ENCODE data around the gene TANGO2. TPM values are rescaled to one million over a fixed set of nuclear protein-coding genes. Genes with fewer than 3 reads are reported as not detected.

TANGO2 gene
- polyA plus RNA-seq, 1 donor from 2014 or later, result 12.7 TPM

DNA sequence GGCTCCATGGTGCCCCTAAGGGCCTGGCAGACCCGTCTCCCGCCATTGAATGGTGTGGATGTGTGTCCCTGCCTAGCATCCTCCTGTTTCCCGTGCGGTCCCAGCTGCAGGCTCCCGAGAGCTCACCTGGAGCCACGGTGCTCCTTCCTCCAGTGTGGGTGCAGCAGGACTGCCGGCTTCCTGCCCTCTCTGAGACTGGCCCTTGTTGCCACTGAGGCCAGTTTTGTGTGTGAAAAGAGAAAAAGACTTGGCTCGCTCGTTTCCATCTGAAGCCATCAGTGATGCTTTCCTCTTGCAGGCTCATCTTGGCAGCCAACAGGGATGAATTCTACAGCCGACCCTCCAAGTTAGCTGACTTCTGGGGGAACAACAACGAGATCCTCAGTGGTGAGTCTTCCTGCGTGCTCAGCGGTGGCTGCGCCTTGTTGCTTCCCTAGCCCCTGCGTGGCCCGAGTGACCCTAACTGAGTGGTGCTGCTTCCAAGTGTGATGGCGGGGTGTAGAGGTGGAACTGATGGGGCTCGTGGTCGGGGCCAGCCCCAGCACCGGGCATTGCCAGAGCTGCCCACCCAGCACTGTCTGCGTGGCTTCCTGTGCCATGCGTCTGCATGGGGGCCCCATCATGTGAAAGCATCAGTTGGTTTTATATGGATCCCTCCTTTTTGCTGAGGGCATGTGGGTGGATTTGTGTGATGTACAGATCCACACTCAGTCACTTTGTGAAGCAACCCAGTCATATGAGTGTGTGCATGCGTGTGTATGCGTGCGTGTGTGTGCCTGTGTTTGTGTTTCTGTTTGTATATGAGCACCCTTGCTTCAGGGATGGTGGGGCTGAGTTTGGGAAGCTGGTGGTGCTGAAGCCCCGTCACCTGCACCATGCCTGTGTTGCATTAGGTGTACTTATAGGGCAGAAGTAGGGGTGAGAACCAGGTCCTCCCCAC lies 22.4 kb downstream of the TANGO2 start:
- Histone ChIP-seq H2AFZ (ENCODE audit: low read depth, low read length) (no peak overlapping the region), H3K27me3 (ENCODE audit: insufficient read depth, low read depth, low read length) (no peaks in the 10 kb centered on the region), H3K9me2 (ENCODE audit: insufficient read depth, low read length) (no peaks in the 10 kb centered on the region), H3K4me3 (ENCODE audit: low read length) (no peak overlapping the region), H3K36me3 (ENCODE audit: insufficient read depth, low read length) (no peaks in the 10 kb centered on the region), H3K9ac (ENCODE audit: low read length) (no peak overlapping the region), H3K9me3 (ENCODE audit: low read length) (no peaks in the 10 kb centered on the region), H3K27ac (ENCODE audit: low read length) (no peak overlapping the region), H3K79me2 (replicated peaks; ENCODE audit: insufficient read depth, low read length) (no peaks in the 10 kb centered on the region), H3F3A (ENCODE audit: insufficient read depth, low read length, poor library complexity, severe bottlenecking) (no peaks in the 10 kb centered on the region), H3K4me2 (ENCODE audit: low read length) (no peak overlapping the region), H4K20me1 (ENCODE audit: insufficient read depth) (no peaks in the 10 kb centered on the region)
- no peak for TF ChIP-seq TAF1 (IDR thresholded peaks at IDR 0.05; ENCODE audit: low read depth)
- no peak for TF ChIP-seq EP300 (conservative IDR thresholded peaks at IDR 0.05; ENCODE audit: poor library complexity, severe bottlenecking)
- TF ChIP-seq EZH2 (IDR thresholded peaks at IDR 0.05; ENCODE audit: borderline replicate concordance, insufficient read depth, low read length, poor library complexity, severe bottlenecking), result no peak
- no peak for TF ChIP-seq POLR2AphosphoS5 (IDR thresholded peaks at IDR 0.05)
- TF ChIP-seq, protein P1, sequence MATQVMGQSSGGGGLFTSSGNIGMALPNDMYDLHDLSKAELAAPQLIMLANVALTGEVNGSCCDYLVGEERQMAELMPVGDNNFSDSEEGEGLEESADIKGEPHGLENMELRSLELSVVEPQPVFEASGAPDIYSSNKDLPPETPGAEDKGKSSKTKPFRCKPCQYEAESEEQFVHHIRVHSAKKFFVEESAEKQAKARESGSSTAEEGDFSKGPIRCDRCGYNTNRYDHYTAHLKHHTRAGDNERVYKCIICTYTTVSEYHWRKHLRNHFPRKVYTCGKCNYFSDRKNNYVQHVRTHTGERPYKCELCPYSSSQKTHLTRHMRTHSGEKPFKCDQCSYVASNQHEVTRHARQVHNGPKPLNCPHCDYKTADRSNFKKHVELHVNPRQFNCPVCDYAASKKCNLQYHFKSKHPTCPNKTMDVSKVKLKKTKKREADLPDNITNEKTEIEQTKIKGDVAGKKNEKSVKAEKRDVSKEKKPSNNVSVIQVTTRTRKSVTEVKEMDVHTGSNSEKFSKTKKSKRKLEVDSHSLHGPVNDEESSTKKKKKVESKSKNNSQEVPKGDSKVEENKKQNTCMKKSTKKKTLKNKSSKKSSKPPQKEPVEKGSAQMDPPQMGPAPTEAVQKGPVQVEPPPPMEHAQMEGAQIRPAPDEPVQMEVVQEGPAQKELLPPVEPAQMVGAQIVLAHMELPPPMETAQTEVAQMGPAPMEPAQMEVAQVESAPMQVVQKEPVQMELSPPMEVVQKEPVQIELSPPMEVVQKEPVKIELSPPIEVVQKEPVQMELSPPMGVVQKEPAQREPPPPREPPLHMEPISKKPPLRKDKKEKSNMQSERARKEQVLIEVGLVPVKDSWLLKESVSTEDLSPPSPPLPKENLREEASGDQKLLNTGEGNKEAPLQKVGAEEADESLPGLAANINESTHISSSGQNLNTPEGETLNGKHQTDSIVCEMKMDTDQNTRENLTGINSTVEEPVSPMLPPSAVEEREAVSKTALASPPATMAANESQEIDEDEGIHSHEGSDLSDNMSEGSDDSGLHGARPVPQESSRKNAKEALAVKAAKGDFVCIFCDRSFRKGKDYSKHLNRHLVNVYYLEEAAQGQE (IDR thresholded peaks at IDR 0.05; ENCODE audit: borderline replicate concordance), result no peak
- TF ChIP-seq MXI1 (conservative IDR thresholded peaks at IDR 0.05; ENCODE audit: poor library complexity, severe bottlenecking), result no peak
- TF ChIP-seq SMC3 (conservative IDR thresholded peaks at IDR 0.05; ENCODE audit: poor library complexity), result no peak
- no peak for TF ChIP-seq RAD21 (conservative IDR thresholded peaks at IDR 0.05)
- TF ChIP-seq, protein P2, sequence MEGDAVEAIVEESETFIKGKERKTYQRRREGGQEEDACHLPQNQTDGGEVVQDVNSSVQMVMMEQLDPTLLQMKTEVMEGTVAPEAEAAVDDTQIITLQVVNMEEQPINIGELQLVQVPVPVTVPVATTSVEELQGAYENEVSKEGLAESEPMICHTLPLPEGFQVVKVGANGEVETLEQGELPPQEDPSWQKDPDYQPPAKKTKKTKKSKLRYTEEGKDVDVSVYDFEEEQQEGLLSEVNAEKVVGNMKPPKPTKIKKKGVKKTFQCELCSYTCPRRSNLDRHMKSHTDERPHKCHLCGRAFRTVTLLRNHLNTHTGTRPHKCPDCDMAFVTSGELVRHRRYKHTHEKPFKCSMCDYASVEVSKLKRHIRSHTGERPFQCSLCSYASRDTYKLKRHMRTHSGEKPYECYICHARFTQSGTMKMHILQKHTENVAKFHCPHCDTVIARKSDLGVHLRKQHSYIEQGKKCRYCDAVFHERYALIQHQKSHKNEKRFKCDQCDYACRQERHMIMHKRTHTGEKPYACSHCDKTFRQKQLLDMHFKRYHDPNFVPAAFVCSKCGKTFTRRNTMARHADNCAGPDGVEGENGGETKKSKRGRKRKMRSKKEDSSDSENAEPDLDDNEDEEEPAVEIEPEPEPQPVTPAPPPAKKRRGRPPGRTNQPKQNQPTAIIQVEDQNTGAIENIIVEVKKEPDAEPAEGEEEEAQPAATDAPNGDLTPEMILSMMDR (IDR thresholded peaks at IDR 0.05; ENCODE audit: poor library complexity, severe bottlenecking), result no peak

DNA sequence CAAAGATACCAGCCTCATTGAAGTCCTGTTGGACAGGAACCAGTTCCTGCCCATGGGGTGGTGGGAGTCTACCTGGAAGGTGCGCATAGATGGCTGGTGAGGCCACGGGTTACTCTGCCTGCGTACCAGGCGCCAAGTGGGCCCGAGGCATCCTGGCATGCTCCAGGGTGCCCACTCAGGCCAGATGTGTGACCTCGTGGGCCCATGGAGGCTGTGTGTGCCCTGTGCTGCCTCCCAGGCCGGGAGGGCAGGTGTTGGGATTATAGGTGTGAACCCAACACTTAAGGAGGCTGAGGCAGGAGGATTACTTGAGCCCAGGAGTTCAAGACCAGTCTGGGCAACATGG lies 23.1 kb downstream of the TANGO2 start:
- no peak overlapping the region for H2AFZ ChIP-seq (ENCODE audit: low read depth, low read length)
- H3K36me3 ChIP-seq (ENCODE audit: insufficient read depth, low read length), result no peaks in the 10 kb centered on the region
- H3K9me2 ChIP-seq (ENCODE audit: insufficient read depth, low read length), result no peaks in the 10 kb centered on the region
- H3K4me2 ChIP-seq (ENCODE audit: low read length), result no peak overlapping the region
- TF ChIP-seq EZH2 (IDR thresholded peaks at IDR 0.05; ENCODE audit: borderline replicate concordance, insufficient read depth, low read length, poor library complexity, severe bottlenecking) (no peak), RAD21 (conservative IDR thresholded peaks at IDR 0.05) (no peak), POLR2AphosphoS5 (IDR thresholded peaks at IDR 0.05) (no peak), MXI1 (conservative IDR thresholded peaks at IDR 0.05; ENCODE audit: poor library complexity, severe bottlenecking) (no peak), EP300 (conservative IDR thresholded peaks at IDR 0.05; ENCODE audit: poor library complexity, severe bottlenecking) (no peak), SMC3 (conservative IDR thresholded peaks at IDR 0.05; ENCODE audit: poor library complexity) (no peak), TAF1 (IDR thresholded peaks at IDR 0.05; ENCODE audit: low read depth) (no peak)
- TF ChIP-seq, protein P1 (IDR thresholded peaks at IDR 0.05; ENCODE audit: borderline replicate concordance), result no peak
- TF ChIP-seq, protein P2 (IDR thresholded peaks at IDR 0.05; ENCODE audit: poor library complexity, severe bottlenecking), result no peak
- no peaks in the 10 kb centered on the region for H3F3A ChIP-seq (ENCODE audit: insufficient read depth, low read length, poor library complexity, severe bottlenecking)
- no peaks in the 10 kb centered on the region for H3K9me3 ChIP-seq (ENCODE audit: low read length)
- H3K27me3 ChIP-seq (ENCODE audit: insufficient read depth, low read depth, low read length), result no peaks in the 10 kb centered on the region
- H4K20me1 ChIP-seq (ENCODE audit: insufficient read depth), result no peaks in the 10 kb centered on the region
- H3K4me3 ChIP-seq (ENCODE audit: low read length), result no peak overlapping the region
- H3K27ac ChIP-seq (ENCODE audit: low read length), result no peak overlapping the region
- no peak overlapping the region for H3K9ac ChIP-seq (ENCODE audit: low read length)
- no peaks in the 10 kb centered on the region for H3K79me2 ChIP-seq (replicated peaks; ENCODE audit: insufficient read depth, low read length)

Measured in neural cell (in vitro differentiated cells).